ENCODE data around the gene MT1B. TPM values are rescaled to one million over a fixed set of nuclear protein-coding genes. Genes with fewer than 3 reads are reported as not detected.

The MT1B gene
- total and polyA plus RNA-seq, 4 donors: 1.2 to 1.5 TPM; not detected in 2

GRCh38 chr16:56605475-56605874 is 46.2 kb upstream of the MT1B start:
- Histone ChIP-seq H3K4me1 (ENCODE audit: control insufficient read depth in 4 of 4, insufficient read depth in 4 of 4, low read length in 3 of 4) (peaks cover 5 to 29% (median 8%) of the 10 kb centered on the region in 4 donors), H3K36me3 (ENCODE audit: control insufficient read depth in 4 of 4, insufficient read depth in 3 of 4, low read depth in 1 of 4, low read length in 3 of 4) (no peaks in the 10 kb centered on the region), H3K9ac (ENCODE audit: low read depth in 1 of 2, low read length in 2 of 2) (peak overlapping the region; percentile 23 to 68), H3K9me3 (ENCODE audit: control insufficient read depth in 4 of 4, low read length in 3 of 4) (no peaks in the 10 kb centered on the region), H3K4me3 (ENCODE audit: low read depth in 1 of 3, low read length in 3 of 3) (no peak overlapping the region), H3K27me3 (ENCODE audit: control insufficient read depth in 4 of 4, insufficient read depth in 4 of 4, low read length in 3 of 4) (no peaks in the 10 kb centered on the region), H3K27ac (ENCODE audit: low read depth in 1 of 2, low read length in 2 of 2) (peak overlapping the region; percentile 98 to 99)
- TF ChIP-seq NR2F2 (IDR thresholded peaks at IDR 0.05) (no peak), TAF1 (conservative IDR thresholded peaks at IDR 0.05) (no peak), JUND (IDR thresholded peaks at IDR 0.05) (no peak), YY1 (IDR thresholded peaks at IDR 0.05) (no peak), ZBTB33 (IDR thresholded peaks at IDR 0.05) (no peak), EGR1 (IDR thresholded peaks at IDR 0.05; ENCODE audit: low read depth in 2 of 2) (no peak), MAX (IDR thresholded peaks at IDR 0.05) (no peak), FOXA1 (IDR thresholded peaks at IDR 0.05) (no peak), GABPA (IDR thresholded peaks at IDR 0.05 in 1 of 2, conservative IDR thresholded peaks at IDR 0.05 in 1 of 2) (no peak), FOXA2 (IDR thresholded peaks at IDR 0.05) (no peak), RAD21 (IDR thresholded peaks at IDR 0.05) (no peak), SP1 (IDR thresholded peaks at IDR 0.05) (no peak), CTCF (IDR thresholded peaks at IDR 0.05; ENCODE audit: low read depth, low read length, missing input control) (no peak), REST (IDR thresholded peaks at IDR 0.05) (no peak), HNF4G (IDR thresholded peaks at IDR 0.05) (no peak), ATF3 (IDR thresholded peaks at IDR 0.05) (no peak), HNF4A (conservative IDR thresholded peaks at IDR 0.05) (no peak)
- 83% methylated on average over 1 of the region's 1 CpG for WGBS
- no peak for DNase-seq (ENCODE audit: low spot score)

All from liver (tissue), 9 donors.